Stimulated activated CD8-positive, alpha-beta memory T cell treated with anti-CD3 and anti-CD28 coated beads, Interleukin-4, amount 100 ng/mL, for 1 hour (primary cell): Measurements from ENCODE around the gene TEC.

Source experiments
- DNase-seq, 2 donors: peaks; one replicate each; pipeline ENCODE4 v3.0.0-alpha.2; 2020; ENCODE audit warnings: low read depth in 2 of 2, low spot score in 1 of 2

The TEC gene

DNA sequence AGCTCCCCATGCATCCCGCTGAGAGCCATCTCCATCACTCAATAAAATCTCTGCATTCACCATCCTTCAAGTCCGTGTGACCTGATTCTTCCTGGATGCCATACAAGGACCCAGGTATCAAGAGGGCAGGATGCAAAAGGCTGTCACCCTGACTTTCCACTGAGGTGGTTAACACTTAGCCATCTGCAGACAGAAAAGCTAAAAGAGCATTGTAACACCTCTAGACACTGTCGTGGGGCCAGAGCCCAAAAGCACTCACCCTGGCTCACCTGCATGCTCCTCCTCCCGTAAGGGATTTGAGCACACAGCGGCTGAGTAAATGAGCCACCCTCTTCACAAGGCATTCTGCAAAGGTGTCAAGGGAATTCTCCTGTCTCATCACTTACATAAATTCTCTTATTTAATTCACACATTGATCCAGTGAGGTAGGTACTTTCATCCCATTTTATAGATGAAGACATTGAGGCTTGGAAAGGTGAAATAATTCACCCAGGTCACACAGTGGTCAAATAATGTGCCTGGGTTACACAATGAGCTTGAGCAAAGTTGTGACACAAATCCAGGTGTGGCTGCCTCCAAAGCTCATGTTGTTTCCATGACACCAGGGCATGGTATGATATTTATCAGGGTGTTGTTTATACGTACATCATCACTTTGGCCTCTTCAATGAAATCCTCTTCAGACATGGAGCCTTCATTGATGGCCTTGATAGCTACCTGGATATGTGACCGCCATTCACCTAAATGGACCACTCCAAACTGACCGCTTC is 183.6 kb downstream of the TEC start:
- no peak for DNase-seq
